Activated naive CD8-positive, alpha-beta T cell treated with anti-CD3 and anti-CD28 coated beads, Interleukin-2, amount 10 ng/mL, durations not matched to agents 7 days and 5 days (primary cell): Measurements from ENCODE around the gene TMEM271. TPM values are rescaled to one million over a fixed set of nuclear protein-coding genes. Genes with fewer than 3 reads are reported as not detected.

Experiments
- ATAC-seq: fragments of 150-1000 bp; cut with Tn5 transposase; one replicate; pipeline ENCODE4 v1.10.0; 2021; ENCODE audit warnings: low read depth, moderate library complexity
- POLR2A ChIA-PET: fragments of 350-600 bp; sonication (Branson Sonifier 250); formaldehyde crosslinking; loops from one replicate; lab custom pipeline; 2021; ENCODE audit warnings: antibody characterized with exemption; lab: Charles Lee
- DNase-seq: peaks from one replicate; pipeline ENCODE4 v3.0.0; 2021
- H3K27ac Mint-ChIP-seq: one replicate; pipeline ENCODE4 v1.8.0; 2022; ENCODE audit warnings: mild to moderate bottlenecking, mixed read lengths
- H3K27me3 Mint-ChIP-seq: one replicate; pipeline ENCODE4 v1.8.0; 2022; ENCODE audit warnings: mild to moderate bottlenecking, moderate library complexity, mixed read lengths
- H3K36me3 Mint-ChIP-seq: one replicate; pipeline ENCODE4 v1.8.0; 2021; ENCODE audit warnings: mild to moderate bottlenecking, mixed read lengths
- H3K4me1 Mint-ChIP-seq: one replicate; pipeline ENCODE4 v1.8.0; 2021; ENCODE audit warnings: mixed read lengths
- H3K4me3 Mint-ChIP-seq: one replicate; pipeline ENCODE4 v1.8.0; 2022; ENCODE audit warnings: mild to moderate bottlenecking, moderate library complexity, mixed read lengths
- H3K9me3 Mint-ChIP-seq: one replicate; pipeline ENCODE4 v1.8.0; 2021; ENCODE audit warnings: mixed read lengths
- total RNA-seq, 2 experiments: library from RNA; stranded (reverse); gene quantifications; one replicate each; pipeline ENCODE4 v1.2.3, GENCODE V29; 2021

The TMEM271 gene
- total RNA-seq, 2 experiments from 2014 or later, result not detected

DNA sequence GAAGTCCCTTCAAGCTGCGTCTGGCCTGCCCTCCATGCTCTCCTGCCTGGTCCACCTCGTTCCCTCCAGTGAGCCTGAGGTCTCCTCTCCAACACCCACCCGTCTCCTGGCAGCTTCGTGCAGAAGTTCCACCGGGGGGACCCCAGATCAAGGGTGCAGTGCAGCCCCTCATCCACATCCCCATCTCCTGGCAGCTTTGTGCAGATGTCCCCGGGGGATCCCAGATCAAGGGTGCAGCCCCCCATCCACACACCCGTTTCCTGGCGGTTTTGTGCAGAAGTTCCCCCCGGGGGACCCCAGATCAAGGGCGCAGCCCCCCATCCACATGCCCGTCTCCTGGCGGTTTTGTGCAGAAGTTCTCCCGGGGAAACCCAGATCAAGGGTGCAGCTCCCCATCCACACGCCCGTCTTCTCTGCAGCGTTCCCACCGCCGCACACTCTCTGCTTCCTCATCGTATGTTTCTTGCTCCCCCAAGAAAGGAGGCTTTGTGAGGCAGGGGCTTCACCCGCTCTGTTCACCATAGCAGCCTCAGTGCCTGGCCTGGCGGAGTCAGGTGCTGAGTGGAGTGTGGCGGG lies 41.4 kb downstream of the TMEM271 start:
- no peak overlapping the region for H3K27ac Mint-ChIP-seq
- DNase-seq (peak; percentile 9), ATAC-seq (no peak)
- peaks cover 65% of the 10 kb centered on the region for H3K36me3 Mint-ChIP-seq
- no peaks in the 10 kb centered on the region for H3K27me3 Mint-ChIP-seq
- POLR2A ChIA-PET, result no interaction called here
- no peak overlapping the region for H3K4me3 Mint-ChIP-seq
- H3K4me1 Mint-ChIP-seq, result no peaks in the 10 kb centered on the region
- H3K9me3 Mint-ChIP-seq, result peaks cover 6% of the 10 kb centered on the region

DNA sequence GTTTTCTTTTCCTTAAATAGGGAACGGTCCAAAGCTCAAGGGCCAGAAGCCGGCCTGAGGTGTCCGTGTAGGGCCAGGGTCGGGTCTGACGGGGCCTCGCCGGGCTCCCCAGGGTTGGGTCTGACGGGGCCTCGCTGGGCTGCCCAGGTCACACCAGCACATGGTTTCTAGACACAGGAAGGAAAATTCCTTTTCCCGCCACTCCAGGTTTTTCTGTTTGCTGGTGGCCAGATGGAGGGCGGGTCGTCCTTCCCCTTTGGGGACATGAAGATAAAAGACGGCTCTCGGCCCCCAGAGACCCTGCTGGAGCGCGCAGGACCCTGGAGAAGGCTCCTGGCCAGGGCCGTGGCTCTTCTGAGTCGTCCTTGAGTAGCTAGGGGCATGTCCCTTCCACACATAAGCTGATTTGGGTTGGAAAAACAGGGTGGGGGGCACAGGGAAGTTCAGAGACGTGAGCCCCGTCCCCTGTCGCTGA lies 42.0 kb downstream of the TMEM271 start:
- H3K36me3 Mint-ChIP-seq, result peaks cover 65% of the 10 kb centered on the region
- ATAC-seq, result no peak
- POLR2A ChIA-PET, result no interaction called here
- peaks cover 6% of the 10 kb centered on the region for H3K9me3 Mint-ChIP-seq
- no peak overlapping the region for H3K4me3 Mint-ChIP-seq
- H3K27me3 Mint-ChIP-seq, result no peaks in the 10 kb centered on the region
- H3K27ac Mint-ChIP-seq, result no peak overlapping the region
- peak; percentile 16 for DNase-seq
- peaks cover under 1% of the 10 kb centered on the region for H3K4me1 Mint-ChIP-seq

DNA sequence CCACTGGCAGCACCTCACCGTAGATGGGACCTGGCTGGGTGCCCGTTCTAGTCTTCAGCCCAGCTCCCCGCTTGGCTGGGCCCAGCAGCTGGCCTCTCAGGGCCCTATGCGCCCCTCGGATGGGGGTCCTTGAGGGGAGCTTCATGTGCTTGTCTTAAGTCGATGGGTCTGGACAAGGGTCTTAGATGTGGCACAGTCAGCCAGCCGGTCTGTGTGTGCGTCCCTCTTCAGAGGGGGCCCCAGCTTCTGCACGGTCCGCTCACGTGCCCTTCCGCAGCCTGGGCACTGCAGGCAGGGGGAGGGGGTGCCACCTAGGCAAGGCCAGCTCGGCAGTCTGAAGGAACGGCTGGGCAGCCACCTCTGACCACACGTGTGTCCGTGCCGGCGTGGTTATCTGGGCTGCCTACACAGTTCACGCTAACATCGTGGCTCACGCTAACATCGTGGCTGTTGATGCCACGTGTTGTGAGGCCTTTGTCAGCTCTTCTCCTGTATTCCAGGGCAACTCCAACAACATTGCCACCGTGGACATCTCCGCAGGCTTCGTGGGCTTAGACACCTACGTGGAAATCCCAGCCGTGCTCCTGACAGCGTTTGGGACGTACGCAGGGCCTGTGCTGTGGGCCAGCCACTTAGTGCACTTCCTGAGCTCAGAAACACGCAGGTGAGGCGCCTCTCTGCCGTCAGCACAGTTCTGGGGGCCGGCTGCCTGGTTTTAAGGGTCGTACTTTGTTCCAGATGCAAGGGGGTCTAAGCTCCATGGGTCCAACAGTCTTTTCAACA lies 42.6 kb downstream of the TMEM271 start:
- POLR2A ChIA-PET, result no interaction called here
- Mint-ChIP-seq H3K27ac (no peak overlapping the region), H3K27me3 (no peaks in the 10 kb centered on the region)

DNA sequence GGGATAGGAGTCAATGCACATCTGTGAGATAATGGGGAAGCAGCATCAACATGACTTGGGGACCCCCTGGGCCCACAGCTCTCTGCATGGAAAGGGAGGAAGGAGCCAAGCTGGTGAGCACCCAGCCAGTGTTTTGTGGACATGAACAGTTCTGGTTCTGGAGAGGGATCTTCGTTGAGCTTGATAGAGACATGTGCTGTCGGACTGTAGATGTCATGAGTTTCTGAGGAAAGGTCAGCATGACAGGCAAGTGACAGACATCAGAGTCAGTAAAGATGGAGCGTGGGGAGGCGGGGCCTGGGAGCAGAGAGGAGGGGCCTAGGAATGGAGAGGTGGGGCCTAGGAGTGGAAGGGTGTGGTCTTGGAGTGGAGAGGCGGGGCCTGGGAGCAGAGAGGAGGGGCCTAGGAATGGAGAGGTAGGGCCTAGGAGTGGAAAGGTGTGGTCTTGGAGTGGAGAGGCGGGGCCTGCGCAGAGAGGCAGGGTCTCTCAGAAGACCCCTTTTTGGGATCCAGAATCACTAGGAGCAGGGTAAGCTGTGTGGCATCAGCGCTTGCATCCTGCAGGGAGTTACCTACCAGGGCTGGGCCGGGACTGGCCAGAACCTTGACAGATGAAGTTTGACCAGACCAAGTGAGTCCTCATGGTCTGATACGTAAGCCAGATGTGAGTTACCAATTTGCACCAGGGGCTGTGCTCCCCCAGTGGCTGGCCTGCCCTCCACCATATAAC lies 43.3 kb downstream of the TMEM271 start:
- no peak overlapping the region for H3K4me3 Mint-ChIP-seq
- H3K36me3 Mint-ChIP-seq, result peaks cover 66% of the 10 kb centered on the region
- peaks cover 3% of the 10 kb centered on the region for H3K4me1 Mint-ChIP-seq
- DNase-seq (no peak), ATAC-seq (peak; percentile 14)
- H3K27me3 Mint-ChIP-seq, result no peaks in the 10 kb centered on the region
- H3K9me3 Mint-ChIP-seq, result peaks cover 6% of the 10 kb centered on the region
- POLR2A ChIA-PET, result no interaction called here
- H3K27ac Mint-ChIP-seq, result no peak overlapping the region

More for the DNA sequence above, 42.6 kb downstream of the TMEM271 start:
- Mint-ChIP-seq H3K4me1 (peaks cover 3% of the 10 kb centered on the region), H3K36me3 (peaks cover 68% of the 10 kb centered on the region), H3K4me3 (no peak overlapping the region), H3K9me3 (peaks cover 6% of the 10 kb centered on the region)
- no peak for ATAC-seq
- DNase-seq, result peak; percentile 10

DNA sequence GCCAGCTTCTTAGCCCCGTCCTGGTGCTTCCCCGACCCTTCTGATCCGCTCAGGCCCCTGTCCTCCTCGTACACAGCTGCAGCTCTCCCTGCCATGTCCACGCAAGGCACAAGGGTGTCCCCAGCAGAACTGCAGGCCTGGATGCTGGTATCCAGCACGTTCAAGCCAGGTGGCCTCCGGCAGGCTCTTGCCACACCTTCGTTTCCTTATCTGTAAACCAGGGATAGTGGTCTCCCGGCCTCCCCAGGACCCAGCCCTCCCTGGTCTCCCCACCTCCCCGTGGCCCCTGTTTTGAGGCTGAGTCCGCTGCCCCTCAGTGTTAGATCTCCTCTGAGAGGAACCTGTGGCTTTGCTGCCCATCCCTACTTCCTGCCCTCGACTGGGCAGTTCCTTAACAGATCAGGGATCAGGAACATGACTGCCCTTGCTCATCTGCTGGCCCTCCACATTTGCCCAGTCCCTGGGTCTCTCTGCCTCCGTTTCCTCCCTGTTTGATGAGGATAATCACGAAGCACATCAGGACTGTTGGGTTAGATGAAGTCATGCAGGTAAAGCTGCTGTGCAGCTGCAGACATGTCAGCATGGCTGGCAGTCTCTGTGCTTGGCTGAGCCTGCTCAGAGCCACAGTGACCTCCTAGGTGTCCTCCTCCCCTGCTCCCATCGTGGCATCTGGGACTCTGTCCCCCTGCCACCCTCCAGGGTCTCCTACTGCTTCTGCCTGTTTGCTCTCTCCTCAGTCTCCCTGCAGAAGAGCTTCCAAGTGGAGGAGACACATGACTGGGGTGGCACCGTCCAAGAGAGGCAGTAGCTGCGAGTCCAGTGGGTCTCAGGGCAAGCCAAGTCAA lies 44.2 kb downstream of the TMEM271 start:
- POLR2A ChIA-PET, result no interaction called here

DNA sequence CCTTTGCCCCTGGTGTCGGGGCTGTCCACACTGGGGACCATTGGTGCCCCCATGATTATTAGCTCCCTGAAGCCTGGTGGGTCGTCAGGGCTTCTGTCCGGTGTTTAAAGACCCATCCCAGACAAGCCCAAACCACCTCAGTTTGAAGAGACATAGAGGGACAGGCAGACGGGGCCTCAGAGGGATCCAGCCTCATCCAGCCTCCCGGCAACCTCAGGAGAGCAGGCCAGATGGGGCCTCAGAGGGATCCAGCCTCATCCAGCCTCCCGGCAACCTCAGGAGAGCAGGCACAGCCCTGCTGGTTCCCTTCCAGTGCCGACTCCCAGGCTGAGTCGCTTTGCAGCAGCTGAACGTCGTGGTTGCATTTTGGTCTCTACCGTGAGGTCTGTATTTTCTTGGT lies 45.0 kb downstream of the TMEM271 start:
- H3K9me3 Mint-ChIP-seq, result peaks cover 6% of the 10 kb centered on the region
- POLR2A ChIA-PET, result no interaction called here
- no peak overlapping the region for H3K27ac Mint-ChIP-seq
- H3K4me1 Mint-ChIP-seq, result peaks cover 3% of the 10 kb centered on the region
- no peaks in the 10 kb centered on the region for H3K27me3 Mint-ChIP-seq
- H3K36me3 Mint-ChIP-seq, result peaks cover 63% of the 10 kb centered on the region
- no peak overlapping the region for H3K4me3 Mint-ChIP-seq
- ATAC-seq, result no peak
- no peak for DNase-seq

More for the DNA sequence above, 44.2 kb downstream of the TMEM271 start:
- Mint-ChIP-seq H3K9me3 (peaks cover 6% of the 10 kb centered on the region), H3K27ac (no peak overlapping the region), H3K4me3 (no peak overlapping the region), H3K36me3 (peaks cover 68% of the 10 kb centered on the region), H3K27me3 (no peaks in the 10 kb centered on the region), H3K4me1 (peaks cover 3% of the 10 kb centered on the region)
- ATAC-seq (no peak), DNase-seq (no peak)

DNA sequence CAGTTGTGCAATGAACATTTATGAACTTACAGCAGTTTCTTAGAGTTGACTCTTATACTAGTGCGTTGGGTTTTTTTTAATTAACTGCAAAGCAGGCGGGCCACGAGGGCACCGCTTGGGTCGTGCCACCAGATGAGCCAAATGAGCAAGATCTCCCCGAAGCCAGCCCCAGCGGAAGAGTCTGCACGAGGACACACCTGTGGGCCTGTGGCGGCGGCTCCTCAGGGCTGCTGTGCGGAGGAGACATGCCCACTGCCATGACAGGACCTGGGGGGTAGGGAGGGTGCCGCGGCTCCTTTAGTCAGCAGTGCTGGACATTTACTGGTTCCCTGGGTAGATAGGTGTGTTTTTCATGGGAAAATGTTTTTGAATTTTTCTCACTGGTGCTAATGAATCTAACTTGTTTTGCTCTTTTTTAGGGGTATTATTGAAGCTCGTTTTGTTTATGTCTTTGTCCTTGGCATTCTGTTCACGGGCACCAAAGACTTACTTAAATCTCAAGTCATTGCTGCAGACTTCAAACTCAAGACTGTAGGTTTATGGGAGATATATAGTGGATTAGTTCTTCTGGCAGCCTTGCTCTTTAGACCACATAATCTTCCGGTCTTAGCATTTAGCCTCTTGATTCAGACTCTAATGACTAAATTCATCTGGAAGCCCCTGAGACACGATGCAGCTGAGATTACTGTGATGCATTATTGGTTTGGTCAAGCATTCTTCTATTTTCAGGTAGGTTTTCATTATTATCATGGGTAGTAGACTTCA lies 45.9 kb downstream of the TMEM271 start:
- H3K4me1 Mint-ChIP-seq, result peaks cover 3% of the 10 kb centered on the region
- H3K4me3 Mint-ChIP-seq, result no peak overlapping the region
- H3K27me3 Mint-ChIP-seq, result no peaks in the 10 kb centered on the region
- no peak for ATAC-seq
- H3K36me3 Mint-ChIP-seq, result peaks cover 64% of the 10 kb centered on the region
- no peak overlapping the region for H3K27ac Mint-ChIP-seq
- POLR2A ChIA-PET, result no interaction called here
- H3K9me3 Mint-ChIP-seq, result peaks cover 6% of the 10 kb centered on the region
- no peak for DNase-seq

DNA sequence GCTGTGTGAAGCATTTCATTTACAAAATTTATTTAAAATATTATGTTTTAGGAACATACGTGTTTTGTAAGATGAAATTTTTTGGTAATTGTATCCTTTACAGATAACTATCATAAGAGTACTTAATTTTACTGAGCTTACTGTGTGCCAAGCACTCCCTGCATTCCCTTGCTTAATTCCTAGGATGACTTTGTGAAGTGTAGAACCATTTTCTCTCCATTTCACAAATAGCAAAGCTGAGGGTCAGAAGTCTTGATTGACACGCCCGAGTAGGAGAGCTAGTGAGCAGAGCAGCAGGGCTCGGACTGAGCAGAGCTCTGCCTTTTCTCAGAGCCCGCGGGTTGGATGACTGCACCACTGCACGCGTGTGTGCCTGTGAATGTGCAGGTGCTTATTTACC lies 46.5 kb downstream of the TMEM271 start:
- H3K36me3 Mint-ChIP-seq, result peaks cover 66% of the 10 kb centered on the region
- no peak overlapping the region for H3K27ac Mint-ChIP-seq
- H3K4me1 Mint-ChIP-seq, result peaks cover 3% of the 10 kb centered on the region
- peaks cover 6% of the 10 kb centered on the region for H3K9me3 Mint-ChIP-seq
- POLR2A ChIA-PET, result no interaction called here
- no peak overlapping the region for H3K4me3 Mint-ChIP-seq
- H3K27me3 Mint-ChIP-seq, result no peaks in the 10 kb centered on the region
- DNase-seq (no peak), ATAC-seq (no peak)

DNA sequence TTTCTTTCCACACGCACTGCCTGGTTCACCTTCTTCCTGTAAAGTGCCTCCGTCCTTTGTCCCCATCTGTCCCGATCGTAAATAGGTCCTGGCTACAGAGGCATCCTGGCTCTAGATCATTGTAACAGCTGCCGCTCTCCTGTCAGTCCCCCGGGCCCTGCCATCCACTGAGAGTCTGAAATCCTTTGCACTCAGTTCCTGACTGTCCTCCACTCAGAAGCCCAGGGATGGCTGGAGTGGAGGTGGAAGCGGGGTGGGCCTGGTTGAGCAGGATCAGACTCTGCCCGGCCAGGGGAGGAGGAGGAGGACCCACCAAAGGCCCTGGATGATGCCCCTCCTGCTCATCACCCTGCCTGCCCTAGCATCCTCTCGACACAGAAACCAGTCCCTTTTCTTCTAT lies 47.3 kb downstream of the TMEM271 start:
- Mint-ChIP-seq H3K4me1 (peaks cover 3% of the 10 kb centered on the region), H3K27ac (no peak overlapping the region), H3K9me3 (peaks cover 6% of the 10 kb centered on the region), H3K4me3 (no peak overlapping the region), H3K36me3 (peaks cover 67% of the 10 kb centered on the region), H3K27me3 (no peaks in the 10 kb centered on the region)
- POLR2A ChIA-PET, result no interaction called here
- DNase-seq (no peak), ATAC-seq (no peak)

DNA sequence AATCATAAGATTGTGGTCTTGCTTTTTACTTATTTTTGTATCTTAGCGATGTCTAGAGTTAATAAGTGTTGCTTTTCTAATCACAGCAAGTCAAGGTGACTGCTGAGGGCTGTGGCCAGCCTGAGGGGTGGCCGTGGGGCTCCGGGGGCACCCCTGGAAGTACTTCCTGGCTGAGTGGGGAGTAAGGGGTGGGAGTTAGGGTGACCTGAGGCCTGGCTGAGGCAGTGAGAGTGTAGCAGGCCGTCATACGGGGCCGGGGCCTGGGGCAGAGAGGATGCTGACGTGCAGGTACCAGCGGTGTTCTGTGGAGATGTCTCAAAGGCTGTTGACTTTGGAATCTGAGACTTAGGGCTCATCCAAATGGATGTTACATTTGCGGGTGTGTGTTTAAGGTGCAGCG lies 47.8 kb downstream of the TMEM271 start:
- Mint-ChIP-seq H3K27me3 (no peaks in the 10 kb centered on the region), H3K27ac (no peak overlapping the region), H3K4me1 (peaks cover 3% of the 10 kb centered on the region), H3K9me3 (peaks cover 6% of the 10 kb centered on the region), H3K4me3 (no peak overlapping the region), H3K36me3 (peaks cover 69% of the 10 kb centered on the region)
- DNase-seq (no peak), ATAC-seq (no peak)
- POLR2A ChIA-PET, result no interaction called here

DNA sequence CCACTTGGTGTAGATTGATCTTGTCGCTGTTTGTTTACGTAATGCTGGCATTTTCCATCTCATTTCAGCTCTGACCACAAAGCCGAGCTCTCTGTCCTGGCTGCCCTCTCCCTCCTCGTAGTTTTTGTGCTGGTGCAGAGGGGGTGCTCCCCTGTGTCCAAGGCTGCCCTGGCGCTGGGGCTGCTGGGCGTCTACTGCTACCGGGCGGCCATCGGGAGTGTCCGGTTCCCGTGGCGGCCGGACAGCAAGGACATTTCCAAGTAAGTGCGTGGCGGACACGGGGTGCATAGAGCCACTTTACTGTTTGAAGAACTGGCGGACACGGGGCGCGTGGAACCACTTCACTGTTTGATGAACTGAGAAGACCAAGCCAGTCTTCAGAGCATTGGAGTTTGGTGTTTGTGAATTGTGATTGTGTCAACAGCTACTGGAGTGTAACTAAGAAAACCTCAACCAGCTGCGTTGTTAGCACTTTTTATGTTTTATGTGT lies 49.1 kb downstream of the TMEM271 start:
- H3K4me3 Mint-ChIP-seq, result no peak overlapping the region
- peaks cover 61% of the 10 kb centered on the region for H3K36me3 Mint-ChIP-seq
- H3K9me3 Mint-ChIP-seq, result no peaks in the 10 kb centered on the region
- H3K4me1 Mint-ChIP-seq, result peaks cover 3% of the 10 kb centered on the region
- no peaks in the 10 kb centered on the region for H3K27me3 Mint-ChIP-seq
- no peak overlapping the region for H3K27ac Mint-ChIP-seq
- no peak for ATAC-seq
- no peak for DNase-seq
- POLR2A ChIA-PET, result no interaction called here

DNA sequence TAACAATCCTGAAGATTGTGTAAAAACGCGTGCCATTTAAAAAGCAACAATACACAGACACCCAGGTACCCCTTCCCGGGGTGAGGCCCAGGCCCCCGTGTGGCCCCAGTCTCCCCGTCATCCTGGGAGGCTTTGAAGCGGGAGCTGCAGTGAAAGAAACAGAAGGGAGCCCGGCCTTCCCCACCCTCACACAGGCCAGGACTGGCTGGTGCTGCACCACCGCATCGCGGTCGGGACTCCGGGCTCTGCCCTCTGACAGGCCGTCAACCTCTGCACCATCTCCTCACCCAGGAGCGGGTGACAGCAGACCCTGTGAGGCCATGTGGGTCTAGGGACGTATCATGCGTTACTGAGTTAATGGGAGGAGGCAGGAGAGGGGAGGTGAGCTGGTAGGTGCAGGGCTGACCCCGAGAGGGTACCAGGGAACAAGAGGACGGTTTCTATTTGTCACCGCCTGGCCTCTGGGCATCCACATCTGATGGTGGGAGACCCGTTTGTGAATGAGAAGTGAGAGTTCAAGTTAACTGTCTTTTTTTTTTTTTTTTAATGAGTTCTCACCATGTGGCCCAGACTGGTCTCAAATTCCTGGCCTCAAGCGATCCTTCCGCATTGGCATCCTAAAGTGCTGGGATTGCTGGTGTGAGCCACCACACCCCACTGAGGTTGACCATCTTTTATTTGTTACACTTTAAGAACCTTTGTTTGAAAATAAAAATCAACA lies 49.7 kb downstream of the TMEM271 start:
- Mint-ChIP-seq H3K36me3 (peaks cover 56% of the 10 kb centered on the region), H3K27me3 (no peaks in the 10 kb centered on the region), H3K4me3 (no peak overlapping the region), H3K9me3 (no peaks in the 10 kb centered on the region), H3K27ac (no peak overlapping the region), H3K4me1 (peaks cover 3% of the 10 kb centered on the region)
- ATAC-seq (no peak), DNase-seq (no peak)
- POLR2A ChIA-PET, result no interaction called here
